OCI-LY1 (cell line): Measurements from ENCODE around the gene KL.

Experiments used
- EZH2 ChIP-seq: fragments of 200-600 bp; sonication (generic), shearing (Covaris generic); IDR thresholded peaks from 2 replicates; pipeline ENCODE4 v1.8.0; 2017; ENCODE audit warnings: borderline replicate concordance, mixed run types, mild to moderate bottlenecking, antibody characterized with exemption, low read length, moderate library complexity, mixed read lengths
- TF ChIP-seq, protein P1 (sequence below): fragments of 200-600 bp; sonication (generic), shearing (Covaris generic); IDR thresholded peaks from 2 replicates; pipeline ENCODE4 v1.5.1; 2017; ENCODE audit warnings: mild to moderate bottlenecking, antibody characterized with exemption, low read length, moderate library complexity, mixed read lengths

DNA sequence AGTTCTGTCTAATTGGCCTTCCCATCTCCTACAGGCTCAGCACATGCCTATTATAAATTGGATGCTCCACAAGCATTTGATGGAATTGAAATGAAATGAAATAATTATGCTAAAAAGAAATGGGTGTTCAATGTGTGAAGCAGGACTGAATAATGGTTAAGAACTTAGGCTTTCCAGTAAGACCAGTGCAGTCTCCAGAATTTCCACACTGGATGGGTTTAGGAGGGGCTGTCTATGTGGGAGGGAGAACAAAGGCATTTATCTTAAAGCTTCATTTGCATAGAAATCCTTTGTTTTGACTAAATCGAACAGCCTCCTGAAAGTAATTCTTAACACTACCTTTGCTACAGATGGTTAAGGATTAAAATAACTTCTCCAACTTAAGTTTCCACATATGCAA, 47.9 kb upstream of the KL start:
- TF ChIP-seq, protein P1, sequence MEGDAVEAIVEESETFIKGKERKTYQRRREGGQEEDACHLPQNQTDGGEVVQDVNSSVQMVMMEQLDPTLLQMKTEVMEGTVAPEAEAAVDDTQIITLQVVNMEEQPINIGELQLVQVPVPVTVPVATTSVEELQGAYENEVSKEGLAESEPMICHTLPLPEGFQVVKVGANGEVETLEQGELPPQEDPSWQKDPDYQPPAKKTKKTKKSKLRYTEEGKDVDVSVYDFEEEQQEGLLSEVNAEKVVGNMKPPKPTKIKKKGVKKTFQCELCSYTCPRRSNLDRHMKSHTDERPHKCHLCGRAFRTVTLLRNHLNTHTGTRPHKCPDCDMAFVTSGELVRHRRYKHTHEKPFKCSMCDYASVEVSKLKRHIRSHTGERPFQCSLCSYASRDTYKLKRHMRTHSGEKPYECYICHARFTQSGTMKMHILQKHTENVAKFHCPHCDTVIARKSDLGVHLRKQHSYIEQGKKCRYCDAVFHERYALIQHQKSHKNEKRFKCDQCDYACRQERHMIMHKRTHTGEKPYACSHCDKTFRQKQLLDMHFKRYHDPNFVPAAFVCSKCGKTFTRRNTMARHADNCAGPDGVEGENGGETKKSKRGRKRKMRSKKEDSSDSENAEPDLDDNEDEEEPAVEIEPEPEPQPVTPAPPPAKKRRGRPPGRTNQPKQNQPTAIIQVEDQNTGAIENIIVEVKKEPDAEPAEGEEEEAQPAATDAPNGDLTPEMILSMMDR, result no peak
- no peak for TF ChIP-seq EZH2
